Caco-2 (cell line): Measurements from ENCODE around the gene SUPT3H. TPM values are rescaled to one million over a fixed set of nuclear protein-coding genes. Genes with fewer than 3 reads are reported as not detected.
"Not testable (repeated sequence)": the region's sequence is repeated elsewhere in the genome, so short reads cannot be mapped to it uniquely, and the experiment has no call there.

Source experiments
- BruUV-seq: library from RNA; stranded (reverse); fragments of 400-500 nt; replicated peaks from 2 replicates; lab custom pipeline; 2021; lab: Mats Ljungman, UMichigan
- CTCF ChIA-PET: fragments of 300-600 bp; sonication (Branson Sonifier 250); formaldehyde crosslinking; loops from one replicate; lab custom pipeline; 2022; ENCODE audit warnings: antibody characterized with exemption; lab: Charles Lee
- POLR2A ChIA-PET: fragments of 300-600 bp; sonication (Branson Sonifier 250); formaldehyde crosslinking; loops from one replicate; lab custom pipeline; 2022; ENCODE audit warnings: antibody characterized with exemption; lab: Charles Lee
- DNase-seq, 2 experiments: peaks; one replicate each; pipeline versions ENCODE4 v3.0.0 to v3.0.0-alpha.2; 2020 to 2022
- H3K27me3 ChIP-seq: replicated peaks from 2 replicates; pipeline ENCODE4 v1.6.0; 2011; ENCODE audit warnings: low read length; ENCODE audit not compliant: control insufficient read depth, insufficient read depth
- H3K36me3 ChIP-seq: 2 replicates; pipeline ENCODE4 v1.5.1; 2011; ENCODE audit warnings: low read length; ENCODE audit not compliant: control insufficient read depth, insufficient read depth
- H3K4me1 ChIP-seq: fragments of 250-450 bp; sonication (Bioruptor Pico); 2 replicates; pipeline ENCODE4 v1.5.1; 2020; ENCODE audit warnings: mild to moderate bottlenecking
- H3K4me3 ChIP-seq: 2 replicates; pipeline ENCODE4 v1.5.1; 2011; ENCODE audit warnings: low read depth, mild to moderate bottlenecking, control low read depth, low read length
- H3K9me3 ChIP-seq: fragments of 250-450 bp; sonication (Bioruptor Pico); 2 replicates; pipeline ENCODE4 v1.5.1; 2020; ENCODE audit warnings: mild to moderate bottlenecking, moderate library complexity
- H3K27ac Mint-ChIP-seq: one replicate; pipeline ENCODE4 v1.8.0; 2022; ENCODE audit warnings: mixed read lengths; ENCODE audit not compliant: unreplicated experiment
- H3K27me3 Mint-ChIP-seq: one replicate; pipeline ENCODE4 v1.8.0; 2022; ENCODE audit warnings: mixed read lengths; ENCODE audit not compliant: insufficient read depth, unreplicated experiment
- H3K36me3 Mint-ChIP-seq: one replicate; pipeline ENCODE4 v1.8.0; 2022; ENCODE audit warnings: mild to moderate bottlenecking, mixed read lengths; ENCODE audit not compliant: insufficient read depth, unreplicated experiment
- H3K4me1 Mint-ChIP-seq: one replicate; pipeline ENCODE4 v1.8.0; 2022; ENCODE audit warnings: low read depth, mixed read lengths; ENCODE audit not compliant: unreplicated experiment
- H3K4me3 Mint-ChIP-seq: one replicate; pipeline ENCODE4 v1.8.0; 2022; ENCODE audit warnings: mild to moderate bottlenecking, moderate library complexity, mixed read lengths; ENCODE audit not compliant: unreplicated experiment
- H3K9me3 Mint-ChIP-seq: one replicate; pipeline ENCODE4 v1.8.0; 2022; ENCODE audit warnings: mixed read lengths; ENCODE audit not compliant: unreplicated experiment
- CTCF ChIP-seq, 2 experiments: fragments of 200-600 bp in 1 of 2; IDR thresholded peaks; 1 replicate in 1 of 2; 2 replicates in 1 of 2; pipeline versions ENCODE4 v1.5.1 to v1.8.0; 2011 to 2022; ENCODE audit warnings: antibody characterized with exemption in 1 of 2, control low read depth in 1 of 2, inconsistent platforms in 1 of 2, low read depth in 1 of 2, low read length in 1 of 2, mild to moderate bottlenecking in 1 of 2, moderate library complexity in 1 of 2; ENCODE audit not compliant: insufficient read depth in 1 of 2, severe bottlenecking in 1 of 2, unreplicated experiment in 1 of 2
- intact Hi-C: fragments of 100-400 bp; cut with micrococcal nuclease; formaldehyde crosslinking; loops from one replicate; pipeline ENCODE4 v1.10.0; 2022; ENCODE audit not compliant: unreplicated experiment
- total RNA-seq: library from RNA; stranded (reverse); gene quantifications from 2 replicates; pipeline ENCODE4 v1.2.3, GENCODE V29; 2022

SUPT3H gene
- total RNA-seq, 1 experiment from 2014 or later, result 13.2 TPM

GRCh38 chr6:44906761-44907160 is 471.0 kb downstream of the SUPT3H start:
- CTCF ChIA-PET, result no interaction called here
- Mint-ChIP-seq H3K4me1 (no peaks in the 10 kb centered on the region), H3K36me3 (no peaks in the 10 kb centered on the region), H3K27ac (no peak overlapping the region), H3K4me3 (no peak overlapping the region), H3K9me3 (no peaks in the 10 kb centered on the region), H3K27me3 (no peaks in the 10 kb centered on the region)
- POLR2A ChIA-PET, result no interaction called here
- no TSS peak for BruUV-seq
- Histone ChIP-seq H3K27me3 (no peaks in the 10 kb centered on the region), H3K4me3 (no peak overlapping the region), H3K9me3 (no peaks in the 10 kb centered on the region), H3K4me1 (no peaks in the 10 kb centered on the region), H3K36me3 (no peaks in the 10 kb centered on the region)
- DNase-seq, result no peak
- intact Hi-C loops, result no loop called here
- no peak for TF ChIP-seq CTCF (IDR thresholded peaks at IDR 0.05; ENCODE audit: insufficient read depth in 1 of 2, low read depth in 1 of 2, low read length in 1 of 2, severe bottlenecking in 1 of 2, unreplicated experiment in 1 of 2)

- BruUV-seq, DNase-seq, CTCF ChIA-PET, H3K4me1 Mint-ChIP-seq, H3K9me3 ChIP-seq, H3K27ac Mint-ChIP-seq, intact Hi-C loops, H3K36me3 Mint-ChIP-seq, H3K36me3 ChIP-seq, H3K27me3 Mint-ChIP-seq, H3K9me3 Mint-ChIP-seq, H3K4me3 Mint-ChIP-seq, H3K4me1 ChIP-seq, H3K4me3 ChIP-seq, H3K27me3 ChIP-seq, POLR2A ChIA-PET: not testable (repeated sequence)
Measured at GRCh38 chr6:44900358-44900757, 477.4 kb downstream of the SUPT3H start.

GRCh38 chr6:44898296-44898930 is 479.3 kb downstream of the SUPT3H start:
- H3K36me3 Mint-ChIP-seq, result no peaks in the 10 kb centered on the region
- Histone ChIP-seq H3K36me3 (no peaks in the 10 kb centered on the region), H3K27me3 (no peaks in the 10 kb centered on the region), H3K4me3 (no peak overlapping the region), H3K9me3 (no peaks in the 10 kb centered on the region), H3K4me1 (no peaks in the 10 kb centered on the region)
- intact Hi-C loops, result no loop called here
- POLR2A ChIA-PET, result no interaction called here
- CTCF ChIA-PET, result no interaction called here
- no peak for DNase-seq
- H3K4me1 Mint-ChIP-seq, result no peaks in the 10 kb centered on the region
- no peaks in the 10 kb centered on the region for H3K27me3 Mint-ChIP-seq
- TF ChIP-seq CTCF (IDR thresholded peaks at IDR 0.05; ENCODE audit: insufficient read depth in 1 of 2, low read depth in 1 of 2, low read length in 1 of 2, severe bottlenecking in 1 of 2, unreplicated experiment in 1 of 2), result no peak
- no peak overlapping the region for H3K27ac Mint-ChIP-seq
- H3K4me3 Mint-ChIP-seq, result no peak overlapping the region
- BruUV-seq, result no TSS peak
- no peaks in the 10 kb centered on the region for H3K9me3 Mint-ChIP-seq
